SU-DHL-6 (cell line): ENCODE results near the gene PDCD7.

Source experiments
- H2AFZ ChIP-seq: fragments of 200-600 bp; sonication (generic); 2 replicates; pipeline ENCODE4 v1.6.1; 2014; ENCODE audit warnings: low read depth, mild to moderate bottlenecking, moderate library complexity, mixed read lengths, antibody characterized with exemption, low read length; ENCODE audit not compliant: severe bottlenecking
- H3F3A ChIP-seq: fragments of 200-600 bp; shearing (Covaris generic); 2 replicates; pipeline ENCODE4 v1.6.0; 2016; ENCODE audit warnings: antibody characterized with exemption, mild to moderate bottlenecking; ENCODE audit not compliant: insufficient read depth
- H3K27ac ChIP-seq: fragments of 200-600 bp; sonication (generic); 2 replicates; pipeline ENCODE4 v1.5.1; 2016; ENCODE audit warnings: low read depth, mild to moderate bottlenecking, low read length, moderate library complexity, mixed read lengths
- H3K27me3 ChIP-seq: fragments of 200-600 bp; sonication (generic), shearing (Covaris generic); 2 replicates; pipeline ENCODE4 v1.6.0; 2014; ENCODE audit warnings: mild to moderate bottlenecking, low read length
- H3K36me3 ChIP-seq: fragments of 200-600 bp; sonication (generic); 2 replicates; pipeline ENCODE4 v1.6.1; 2014; ENCODE audit warnings: mild to moderate bottlenecking, low read length, mixed read lengths
- H3K4me2 ChIP-seq: fragments of 300-600, 200-600 bp; shearing (Covaris generic), sonication (generic); 2 replicates; pipeline ENCODE4 v1.6.0; 2014; ENCODE audit warnings: low read length, low read depth, mild to moderate bottlenecking; ENCODE audit not compliant: poor library complexity, severe bottlenecking
- H3K4me3 ChIP-seq: fragments of 200-600 bp; sonication (generic); 2 replicates; pipeline ENCODE4 v1.5.1; 2014; ENCODE audit warnings: antibody characterized with exemption, low read length, mild to moderate bottlenecking, mixed read lengths; ENCODE audit not compliant: insufficient read depth, poor library complexity, severe bottlenecking
- H3K79me2 ChIP-seq: fragments of 200-600 bp; sonication (generic); 2 replicates; pipeline ENCODE4 v1.6.1; 2014; ENCODE audit warnings: mild to moderate bottlenecking, low read length, moderate library complexity; ENCODE audit not compliant: insufficient read depth
- H3K9ac ChIP-seq: fragments of 200-600 bp; sonication (generic); 2 replicates; pipeline ENCODE4 v1.7.0; 2014; ENCODE audit warnings: mild to moderate bottlenecking, low read length
- H3K9me2 ChIP-seq: fragments of 200-600 bp; sonication (generic); replicated peaks from 2 replicates; pipeline ENCODE4 v1.6.1; 2014; ENCODE audit warnings: low read length; ENCODE audit not compliant: insufficient read depth
- H3K9me3 ChIP-seq: fragments of 200-600 bp; sonication (generic); 2 replicates; pipeline ENCODE4 v1.6.1; 2014; ENCODE audit warnings: low read length, mixed read lengths; ENCODE audit not compliant: insufficient read depth
- H4K20me1 ChIP-seq: fragments of 200-600 bp; sonication (generic); 2 replicates; pipeline ENCODE4 v1.6.1; 2014; ENCODE audit warnings: low read depth, mild to moderate bottlenecking, antibody characterized with exemption, low read length, moderate library complexity, mixed read lengths
- CTCF ChIP-seq: fragments of 200-600 bp; sonication (generic); IDR thresholded peaks from one replicate; pipeline ENCODE4 v1.5.1; 2017; ENCODE audit warnings: antibody characterized with exemption, mild to moderate bottlenecking, low read length, moderate library complexity; ENCODE audit not compliant: insufficient read depth, poor library complexity, severe bottlenecking
- EZH2phosphoT487 ChIP-seq: fragments of 200-600 bp; sonication (generic), shearing (Covaris generic); conservative IDR thresholded peaks from 2 replicates; pipeline ENCODE4 v1.6.1; 2018; ENCODE audit warnings: mild to moderate bottlenecking, antibody characterized with exemption, low read length, moderate library complexity, mixed read lengths

The PDCD7 gene

GRCh38 chr15:65175511-65175910, 41.9 kb upstream of the PDCD7 start:
- TF ChIP-seq CTCF (no peak), EZH2phosphoT487 (no peak)
- H3K79me2 ChIP-seq, result peaks cover 14% of the 10 kb centered on the region
- H3F3A ChIP-seq, result peaks cover 4% of the 10 kb centered on the region; the same call in 1 of the 2 replicates
- no peak overlapping the region for H3K27ac ChIP-seq
- no peaks in the 10 kb centered on the region for H4K20me1 ChIP-seq
- H3K4me3 ChIP-seq, result no peak overlapping the region
- no peak overlapping the region for H2AFZ ChIP-seq
- no peak overlapping the region for H3K9ac ChIP-seq
- H3K4me2 ChIP-seq, result no peak overlapping the region
- H3K9me2 ChIP-seq, result no peaks in the 10 kb centered on the region
- no peaks in the 10 kb centered on the region for H3K9me3 ChIP-seq
- peaks cover 22% of the 10 kb centered on the region; the same call in 1 of the 2 replicates for H3K36me3 ChIP-seq
- H3K27me3 ChIP-seq, result no peaks in the 10 kb centered on the region

- Histone ChIP-seq H3K9me3 (no peaks in the 10 kb centered on the region), H3K27me3 (no peaks in the 10 kb centered on the region), H2AFZ (no peak overlapping the region), H3K4me2 (no peak overlapping the region), H3K27ac (no peak overlapping the region), H4K20me1 (no peaks in the 10 kb centered on the region), H3K36me3 (peaks cover 17% of the 10 kb centered on the region; the same call in 1 of the 2 replicates), H3F3A (peaks cover 4% of the 10 kb centered on the region; the same call in 1 of the 2 replicates), H3K79me2 (peaks cover 9% of the 10 kb centered on the region), H3K9me2 (no peaks in the 10 kb centered on the region), H3K9ac (no peak overlapping the region), H3K4me3 (no peak overlapping the region)
- TF ChIP-seq CTCF (no peak), EZH2phosphoT487 (no peak)
Measured at GRCh38 chr15:65174509-65174908, 40.9 kb upstream of the PDCD7 start.

GRCh38 chr15:65172531-65172930, 38.9 kb upstream of the PDCD7 start:
- peaks cover 6% of the 10 kb centered on the region; the same call in 1 of the 2 replicates for H3K36me3 ChIP-seq
- H4K20me1 ChIP-seq, result no peaks in the 10 kb centered on the region
- no peak overlapping the region for H3K9ac ChIP-seq
- H2AFZ ChIP-seq, result no peak overlapping the region
- H3K9me3 ChIP-seq, result no peaks in the 10 kb centered on the region
- peaks cover 9% of the 10 kb centered on the region; the same call in 1 of the 2 replicates for H3K79me2 ChIP-seq
- no peak overlapping the region for H3K4me3 ChIP-seq
- H3K4me2 ChIP-seq, result no peak overlapping the region
- no peak for TF ChIP-seq EZH2phosphoT487
- no peak for TF ChIP-seq CTCF
- H3K27me3 ChIP-seq, result no peaks in the 10 kb centered on the region
- H3F3A ChIP-seq, result no peaks in the 10 kb centered on the region
- H3K9me2 ChIP-seq, result no peaks in the 10 kb centered on the region
- H3K27ac ChIP-seq, result no peak overlapping the region
